ENCODE data around the gene SIM1. TPM values are rescaled to one million over a fixed set of nuclear protein-coding genes. Genes with fewer than 3 reads are reported as not detected.

The SIM1 gene
- total RNA-seq, 1 experiment from 2014 or later = not detected

GRCh38 chr6:100467129-100468015, 2.7 kb upstream of the SIM1 start:
- no peak overlapping the region for H3K4me3 ChIP-seq (ENCODE audit: low read depth in 2 of 2, low read length in 2 of 2)
- CTCF ChIA-PET = no interaction called here
- H3K4me1 ChIP-seq (ENCODE audit: control insufficient read depth, insufficient read depth, low read length) = no peaks in the 10 kb centered on the region
- POLR2A ChIA-PET = no interaction called here
- peaks cover 1% of the 10 kb centered on the region; the same call in 1 of the 2 replicates for H3K27me3 ChIP-seq (ENCODE audit: control insufficient read depth, insufficient read depth, low read length)
- H3K27ac ChIP-seq (ENCODE audit: low read length) = no peak overlapping the region
- ATAC-seq (no peak), DNase-seq (ENCODE audit: low read depth, low spot score) (no peak)
- H3K9me3 ChIP-seq (ENCODE audit: control insufficient read depth, insufficient read depth, low read depth, low read length) = no peaks in the 10 kb centered on the region
- H3K36me3 ChIP-seq (ENCODE audit: control insufficient read depth, insufficient read depth, low read length) = no peaks in the 10 kb centered on the region
- no peak for TF ChIP-seq POLR2AphosphoS5 (IDR thresholded peaks at IDR 0.05; ENCODE audit: low read depth, low read length)
- no peak for TF ChIP-seq TCF7L2 (IDR thresholded peaks at IDR 0.05; ENCODE audit: low read depth, low read length)
- no peak for TF ChIP-seq SIN3A (IDR thresholded peaks at IDR 0.05; ENCODE audit: borderline replicate concordance, insufficient read depth, low read depth, low read length)
- no peak for TF ChIP-seq CTCF (IDR thresholded peaks at IDR 0.05)
- TF ChIP-seq, protein P1, sequence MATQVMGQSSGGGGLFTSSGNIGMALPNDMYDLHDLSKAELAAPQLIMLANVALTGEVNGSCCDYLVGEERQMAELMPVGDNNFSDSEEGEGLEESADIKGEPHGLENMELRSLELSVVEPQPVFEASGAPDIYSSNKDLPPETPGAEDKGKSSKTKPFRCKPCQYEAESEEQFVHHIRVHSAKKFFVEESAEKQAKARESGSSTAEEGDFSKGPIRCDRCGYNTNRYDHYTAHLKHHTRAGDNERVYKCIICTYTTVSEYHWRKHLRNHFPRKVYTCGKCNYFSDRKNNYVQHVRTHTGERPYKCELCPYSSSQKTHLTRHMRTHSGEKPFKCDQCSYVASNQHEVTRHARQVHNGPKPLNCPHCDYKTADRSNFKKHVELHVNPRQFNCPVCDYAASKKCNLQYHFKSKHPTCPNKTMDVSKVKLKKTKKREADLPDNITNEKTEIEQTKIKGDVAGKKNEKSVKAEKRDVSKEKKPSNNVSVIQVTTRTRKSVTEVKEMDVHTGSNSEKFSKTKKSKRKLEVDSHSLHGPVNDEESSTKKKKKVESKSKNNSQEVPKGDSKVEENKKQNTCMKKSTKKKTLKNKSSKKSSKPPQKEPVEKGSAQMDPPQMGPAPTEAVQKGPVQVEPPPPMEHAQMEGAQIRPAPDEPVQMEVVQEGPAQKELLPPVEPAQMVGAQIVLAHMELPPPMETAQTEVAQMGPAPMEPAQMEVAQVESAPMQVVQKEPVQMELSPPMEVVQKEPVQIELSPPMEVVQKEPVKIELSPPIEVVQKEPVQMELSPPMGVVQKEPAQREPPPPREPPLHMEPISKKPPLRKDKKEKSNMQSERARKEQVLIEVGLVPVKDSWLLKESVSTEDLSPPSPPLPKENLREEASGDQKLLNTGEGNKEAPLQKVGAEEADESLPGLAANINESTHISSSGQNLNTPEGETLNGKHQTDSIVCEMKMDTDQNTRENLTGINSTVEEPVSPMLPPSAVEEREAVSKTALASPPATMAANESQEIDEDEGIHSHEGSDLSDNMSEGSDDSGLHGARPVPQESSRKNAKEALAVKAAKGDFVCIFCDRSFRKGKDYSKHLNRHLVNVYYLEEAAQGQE (IDR thresholded peaks at IDR 0.05; ENCODE audit: insufficient read depth in 1 of 2, low read depth in 2 of 2, low read length in 1 of 2) = no peak
- intact Hi-C loops (cut with micrococcal nuclease; ENCODE audit: unreplicated experiment) (no loop called here), in situ Hi-C loops (cut with HindIII; ENCODE audit: low pct_unique_long_range_greater_than_20kb, low sequenced_read_pairs) (no loop called here)
- BruUV-seq (replicated peaks) = no TSS peak

DNA sequence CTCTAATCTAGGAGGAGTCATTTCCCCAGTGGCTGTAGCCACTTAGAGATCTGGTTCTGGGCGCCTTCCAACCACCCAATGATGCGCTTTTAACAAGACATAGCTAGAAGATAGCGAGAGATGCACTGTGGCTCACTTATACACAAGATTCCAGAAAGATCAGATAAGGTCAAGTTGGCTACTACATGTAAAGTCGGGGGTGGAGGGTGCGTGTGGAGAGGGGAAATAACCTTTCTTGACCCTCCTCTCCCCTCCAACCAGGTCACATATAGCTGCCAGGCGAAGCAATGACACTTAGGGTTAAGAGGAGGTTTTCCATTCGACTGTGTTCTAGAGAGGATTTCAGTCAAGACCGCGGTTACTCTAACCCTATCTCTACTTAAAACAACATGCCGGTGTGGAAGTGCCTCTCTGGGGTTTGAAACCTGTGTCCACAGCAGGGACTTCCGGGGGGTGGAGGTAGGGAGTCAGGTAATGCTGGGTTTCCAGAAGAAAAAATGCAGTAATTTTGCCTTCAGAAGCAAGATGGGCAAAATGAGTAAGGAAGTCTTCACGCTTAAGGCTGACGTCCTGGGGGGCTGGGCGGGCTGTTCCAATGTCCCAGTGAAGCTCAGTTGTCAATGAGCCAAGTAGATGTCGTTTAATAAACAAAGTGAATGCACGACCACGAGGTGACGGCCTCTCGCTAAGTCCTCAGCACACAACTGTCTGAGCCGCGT, 1.8 kb upstream of the SIM1 start:
- Histone ChIP-seq H3K36me3 (ENCODE audit: control insufficient read depth, insufficient read depth, low read length) (no peaks in the 10 kb centered on the region), H3K27me3 (ENCODE audit: control insufficient read depth, insufficient read depth, low read length) (peaks cover 7% of the 10 kb centered on the region; the same call in 1 of the 2 replicates), H3K4me3 (ENCODE audit: low read depth in 2 of 2, low read length in 2 of 2) (no peak overlapping the region), H3K9me3 (ENCODE audit: control insufficient read depth, insufficient read depth, low read depth, low read length) (no peaks in the 10 kb centered on the region), H3K4me1 (ENCODE audit: control insufficient read depth, insufficient read depth, low read length) (peaks cover 5% of the 10 kb centered on the region), H3K27ac (ENCODE audit: low read length) (no peak overlapping the region)
- BruUV-seq (replicated peaks) = no TSS peak
- POLR2A ChIA-PET = no interaction called here
- no peak for ATAC-seq
- CTCF ChIA-PET = no interaction called here
- TF ChIP-seq CTCF (IDR thresholded peaks at IDR 0.05) (no peak), SIN3A (IDR thresholded peaks at IDR 0.05; ENCODE audit: borderline replicate concordance, insufficient read depth, low read depth, low read length) (no peak), TCF7L2 (IDR thresholded peaks at IDR 0.05; ENCODE audit: low read depth, low read length) (no peak), POLR2AphosphoS5 (IDR thresholded peaks at IDR 0.05; ENCODE audit: low read depth, low read length) (no peak)
- in situ Hi-C loops (cut with HindIII; ENCODE audit: low pct_unique_long_range_greater_than_20kb, low sequenced_read_pairs) = no loop called here
- intact Hi-C loops (cut with micrococcal nuclease; ENCODE audit: unreplicated experiment) = no loop called here
- no peak for DNase-seq (ENCODE audit: low read depth, low spot score)

Data from Panc1 (cell line).